ENCODE measurements around the gene PRRX2. TPM values are rescaled to one million over a fixed set of nuclear protein-coding genes. Genes with fewer than 3 reads are reported as not detected.

PRRX2 gene
- total and polyA plus RNA-seq, 2 of the 13 experiments (the other 11 are each of a cell fraction or from before 2014, with no cell fraction given): 0.05 TPM; not detected in 1

DNA sequence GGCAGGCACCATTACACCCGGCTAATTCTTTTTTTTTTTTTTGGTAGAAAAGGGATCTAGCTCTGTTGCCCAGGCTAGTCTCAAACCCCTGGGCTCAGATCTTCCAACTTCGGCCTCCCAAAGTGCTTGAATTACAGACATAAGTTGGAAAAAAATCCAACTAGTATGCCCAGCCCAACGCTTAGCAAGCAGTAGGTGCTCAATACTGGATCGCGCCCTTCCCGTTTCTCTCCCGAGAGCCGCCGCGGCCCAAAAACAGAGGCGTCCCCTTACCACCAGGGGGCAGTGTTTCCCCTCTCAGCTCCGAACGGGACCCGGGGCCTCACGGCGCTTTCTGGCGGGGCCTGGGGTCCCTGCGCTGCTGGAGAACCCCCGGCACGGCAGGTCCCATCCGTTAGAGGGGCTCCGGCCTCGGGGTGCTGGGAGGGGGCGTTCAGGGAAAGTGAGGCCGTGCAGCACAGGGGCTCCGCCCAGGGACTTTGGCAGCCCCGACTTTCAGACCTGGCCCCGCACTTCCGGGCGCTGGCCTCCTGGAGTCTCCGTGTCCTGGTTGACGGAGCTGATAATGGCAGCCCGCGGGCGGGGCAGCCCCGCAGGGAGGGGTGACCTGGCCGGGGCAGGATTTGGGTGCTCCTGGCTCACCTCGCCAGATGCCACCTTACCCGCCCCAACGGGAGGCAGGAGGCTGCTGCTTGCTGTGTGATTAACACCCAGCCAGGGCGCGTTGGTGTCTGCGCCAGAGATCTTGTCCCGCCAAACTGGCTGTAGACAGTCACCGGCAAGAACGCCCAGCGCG lies 72.2 kb downstream of the PRRX2 start (continued):
- TF ChIP-seq, protein P1, sequence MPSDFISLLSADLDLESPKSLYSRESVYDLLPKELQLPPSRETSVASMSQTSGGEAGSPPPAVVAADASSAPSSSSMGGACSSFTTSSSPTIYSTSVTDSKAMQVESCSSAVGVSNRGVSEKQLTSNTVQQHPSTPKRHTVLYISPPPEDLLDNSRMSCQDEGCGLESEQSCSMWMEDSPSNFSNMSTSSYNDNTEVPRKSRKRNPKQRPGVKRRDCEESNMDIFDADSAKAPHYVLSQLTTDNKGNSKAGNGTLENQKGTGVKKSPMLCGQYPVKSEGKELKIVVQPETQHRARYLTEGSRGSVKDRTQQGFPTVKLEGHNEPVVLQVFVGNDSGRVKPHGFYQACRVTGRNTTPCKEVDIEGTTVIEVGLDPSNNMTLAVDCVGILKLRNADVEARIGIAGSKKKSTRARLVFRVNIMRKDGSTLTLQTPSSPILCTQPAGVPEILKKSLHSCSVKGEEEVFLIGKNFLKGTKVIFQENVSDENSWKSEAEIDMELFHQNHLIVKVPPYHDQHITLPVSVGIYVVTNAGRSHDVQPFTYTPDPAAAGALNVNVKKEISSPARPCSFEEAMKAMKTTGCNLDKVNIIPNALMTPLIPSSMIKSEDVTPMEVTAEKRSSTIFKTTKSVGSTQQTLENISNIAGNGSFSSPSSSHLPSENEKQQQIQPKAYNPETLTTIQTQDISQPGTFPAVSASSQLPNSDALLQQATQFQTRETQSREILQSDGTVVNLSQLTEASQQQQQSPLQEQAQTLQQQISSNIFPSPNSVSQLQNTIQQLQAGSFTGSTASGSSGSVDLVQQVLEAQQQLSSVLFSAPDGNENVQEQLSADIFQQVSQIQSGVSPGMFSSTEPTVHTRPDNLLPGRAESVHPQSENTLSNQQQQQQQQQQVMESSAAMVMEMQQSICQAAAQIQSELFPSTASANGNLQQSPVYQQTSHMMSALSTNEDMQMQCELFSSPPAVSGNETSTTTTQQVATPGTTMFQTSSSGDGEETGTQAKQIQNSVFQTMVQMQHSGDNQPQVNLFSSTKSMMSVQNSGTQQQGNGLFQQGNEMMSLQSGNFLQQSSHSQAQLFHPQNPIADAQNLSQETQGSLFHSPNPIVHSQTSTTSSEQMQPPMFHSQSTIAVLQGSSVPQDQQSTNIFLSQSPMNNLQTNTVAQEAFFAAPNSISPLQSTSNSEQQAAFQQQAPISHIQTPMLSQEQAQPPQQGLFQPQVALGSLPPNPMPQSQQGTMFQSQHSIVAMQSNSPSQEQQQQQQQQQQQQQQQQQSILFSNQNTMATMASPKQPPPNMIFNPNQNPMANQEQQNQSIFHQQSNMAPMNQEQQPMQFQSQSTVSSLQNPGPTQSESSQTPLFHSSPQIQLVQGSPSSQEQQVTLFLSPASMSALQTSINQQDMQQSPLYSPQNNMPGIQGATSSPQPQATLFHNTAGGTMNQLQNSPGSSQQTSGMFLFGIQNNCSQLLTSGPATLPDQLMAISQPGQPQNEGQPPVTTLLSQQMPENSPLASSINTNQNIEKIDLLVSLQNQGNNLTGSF (CRISPR knock-in tag; IDR thresholded peaks at IDR 0.05): no peak
- TF ChIP-seq, protein P2, sequence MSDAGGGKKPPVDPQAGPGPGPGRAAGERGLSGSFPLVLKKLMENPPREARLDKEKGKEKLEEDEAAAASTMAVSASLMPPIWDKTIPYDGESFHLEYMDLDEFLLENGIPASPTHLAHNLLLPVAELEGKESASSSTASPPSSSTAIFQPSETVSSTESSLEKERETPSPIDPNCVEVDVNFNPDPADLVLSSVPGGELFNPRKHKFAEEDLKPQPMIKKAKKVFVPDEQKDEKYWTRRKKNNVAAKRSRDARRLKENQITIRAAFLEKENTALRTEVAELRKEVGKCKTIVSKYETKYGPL (CRISPR knock-in tag; IDR thresholded peaks at IDR 0.05): no peak
- TF ChIP-seq, protein P3, sequence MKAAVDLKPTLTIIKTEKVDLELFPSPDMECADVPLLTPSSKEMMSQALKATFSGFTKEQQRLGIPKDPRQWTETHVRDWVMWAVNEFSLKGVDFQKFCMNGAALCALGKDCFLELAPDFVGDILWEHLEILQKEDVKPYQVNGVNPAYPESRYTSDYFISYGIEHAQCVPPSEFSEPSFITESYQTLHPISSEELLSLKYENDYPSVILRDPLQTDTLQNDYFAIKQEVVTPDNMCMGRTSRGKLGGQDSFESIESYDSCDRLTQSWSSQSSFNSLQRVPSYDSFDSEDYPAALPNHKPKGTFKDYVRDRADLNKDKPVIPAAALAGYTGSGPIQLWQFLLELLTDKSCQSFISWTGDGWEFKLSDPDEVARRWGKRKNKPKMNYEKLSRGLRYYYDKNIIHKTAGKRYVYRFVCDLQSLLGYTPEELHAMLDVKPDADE (CRISPR knock-in tag; IDR thresholded peaks at IDR 0.05): no peak
- no peak for TF ChIP-seq ZNF263 (CRISPR knock-in tag; IDR thresholded peaks at IDR 0.05)
- no peak for TF ChIP-seq RBFOX2 (IDR thresholded peaks at IDR 0.05; ENCODE audit: low read depth, low read length)
- TF ChIP-seq ZNF264 (CRISPR knock-in tag; IDR thresholded peaks at IDR 0.05): no peak
- TF ChIP-seq NAIF1 (CRISPR knock-in tag; IDR thresholded peaks at IDR 0.05; ENCODE audit: borderline replicate concordance): no peak
- 0 out of 2 replicates have a peak, but pooled peaks have one; percentile 55 for TF ChIP-seq ZNF225 (CRISPR knock-in tag; IDR thresholded peaks at IDR 0.05)
- TF ChIP-seq, protein P4, sequence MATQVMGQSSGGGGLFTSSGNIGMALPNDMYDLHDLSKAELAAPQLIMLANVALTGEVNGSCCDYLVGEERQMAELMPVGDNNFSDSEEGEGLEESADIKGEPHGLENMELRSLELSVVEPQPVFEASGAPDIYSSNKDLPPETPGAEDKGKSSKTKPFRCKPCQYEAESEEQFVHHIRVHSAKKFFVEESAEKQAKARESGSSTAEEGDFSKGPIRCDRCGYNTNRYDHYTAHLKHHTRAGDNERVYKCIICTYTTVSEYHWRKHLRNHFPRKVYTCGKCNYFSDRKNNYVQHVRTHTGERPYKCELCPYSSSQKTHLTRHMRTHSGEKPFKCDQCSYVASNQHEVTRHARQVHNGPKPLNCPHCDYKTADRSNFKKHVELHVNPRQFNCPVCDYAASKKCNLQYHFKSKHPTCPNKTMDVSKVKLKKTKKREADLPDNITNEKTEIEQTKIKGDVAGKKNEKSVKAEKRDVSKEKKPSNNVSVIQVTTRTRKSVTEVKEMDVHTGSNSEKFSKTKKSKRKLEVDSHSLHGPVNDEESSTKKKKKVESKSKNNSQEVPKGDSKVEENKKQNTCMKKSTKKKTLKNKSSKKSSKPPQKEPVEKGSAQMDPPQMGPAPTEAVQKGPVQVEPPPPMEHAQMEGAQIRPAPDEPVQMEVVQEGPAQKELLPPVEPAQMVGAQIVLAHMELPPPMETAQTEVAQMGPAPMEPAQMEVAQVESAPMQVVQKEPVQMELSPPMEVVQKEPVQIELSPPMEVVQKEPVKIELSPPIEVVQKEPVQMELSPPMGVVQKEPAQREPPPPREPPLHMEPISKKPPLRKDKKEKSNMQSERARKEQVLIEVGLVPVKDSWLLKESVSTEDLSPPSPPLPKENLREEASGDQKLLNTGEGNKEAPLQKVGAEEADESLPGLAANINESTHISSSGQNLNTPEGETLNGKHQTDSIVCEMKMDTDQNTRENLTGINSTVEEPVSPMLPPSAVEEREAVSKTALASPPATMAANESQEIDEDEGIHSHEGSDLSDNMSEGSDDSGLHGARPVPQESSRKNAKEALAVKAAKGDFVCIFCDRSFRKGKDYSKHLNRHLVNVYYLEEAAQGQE (IDR thresholded peaks at IDR 0.05; ENCODE audit: borderline replicate concordance in 1 of 2, low read depth in 1 of 2, low read length in 2 of 2): no peak
- TF ChIP-seq, protein P5, sequence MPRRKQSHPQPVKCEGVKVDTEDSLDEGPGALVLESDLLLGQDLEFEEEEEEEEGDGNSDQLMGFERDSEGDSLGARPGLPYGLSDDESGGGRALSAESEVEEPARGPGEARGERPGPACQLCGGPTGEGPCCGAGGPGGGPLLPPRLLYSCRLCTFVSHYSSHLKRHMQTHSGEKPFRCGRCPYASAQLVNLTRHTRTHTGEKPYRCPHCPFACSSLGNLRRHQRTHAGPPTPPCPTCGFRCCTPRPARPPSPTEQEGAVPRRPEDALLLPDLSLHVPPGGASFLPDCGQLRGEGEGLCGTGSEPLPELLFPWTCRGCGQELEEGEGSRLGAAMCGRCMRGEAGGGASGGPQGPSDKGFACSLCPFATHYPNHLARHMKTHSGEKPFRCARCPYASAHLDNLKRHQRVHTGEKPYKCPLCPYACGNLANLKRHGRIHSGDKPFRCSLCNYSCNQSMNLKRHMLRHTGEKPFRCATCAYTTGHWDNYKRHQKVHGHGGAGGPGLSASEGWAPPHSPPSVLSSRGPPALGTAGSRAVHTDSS (CRISPR knock-in tag; conservative IDR thresholded peaks at IDR 0.05): no peak
- TF ChIP-seq, protein P6, sequence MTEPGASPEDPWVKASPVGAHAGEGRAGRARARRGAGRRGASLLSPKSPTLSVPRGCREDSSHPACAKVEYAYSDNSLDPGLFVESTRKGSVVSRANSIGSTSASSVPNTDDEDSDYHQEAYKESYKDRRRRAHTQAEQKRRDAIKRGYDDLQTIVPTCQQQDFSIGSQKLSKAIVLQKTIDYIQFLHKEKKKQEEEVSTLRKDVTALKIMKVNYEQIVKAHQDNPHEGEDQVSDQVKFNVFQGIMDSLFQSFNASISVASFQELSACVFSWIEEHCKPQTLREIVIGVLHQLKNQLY (CRISPR knock-in tag; IDR thresholded peaks at IDR 0.05): no peak
- no peak for TF ChIP-seq ZNF747 (CRISPR knock-in tag; IDR thresholded peaks at IDR 0.05; ENCODE audit: borderline replicate concordance)
- TF ChIP-seq ZNF292 (CRISPR knock-in tag; IDR thresholded peaks at IDR 0.05; ENCODE audit: borderline replicate concordance, low read depth): 0 out of 2 replicates have a peak, but pooled peaks have one; percentile 27
- no peak for TF ChIP-seq RARG (CRISPR knock-in tag; IDR thresholded peaks at IDR 0.05; ENCODE audit: low read depth)
- TF ChIP-seq GZF1 (CRISPR knock-in tag; IDR thresholded peaks at IDR 0.05): no peak

All from HepG2 (cell line).